GM12878 (cell line): Measurements from ENCODE around the gene KMT2B. TPM values are rescaled to one million over a fixed set of nuclear protein-coding genes. Genes with fewer than 3 reads are reported as not detected.

Experiments
- BACH1 ChIP-seq: fragments of 450-650 bp; IDR thresholded peaks from 2 replicates; pipeline ENCODE4 v1.6.1; 2017; ENCODE audit warnings: mild to moderate bottlenecking, borderline replicate concordance
- BMI1 ChIP-seq: fragments of 450-650 bp; IDR thresholded peaks from 2 replicates; pipeline ENCODE4 v1.6.1; 2016; ENCODE audit warnings: mild to moderate bottlenecking, moderate library complexity, borderline replicate concordance
- CHD2 ChIP-seq: IDR thresholded peaks from 2 replicates; pipeline ENCODE4 v1.6.1; 2011; ENCODE audit warnings: low read depth, low read length, improper control_type of control experiment, borderline replicate concordance
- CREB1 ChIP-seq: IDR thresholded peaks from 2 replicates; pipeline ENCODE4 v1.6.1; 2012; ENCODE audit warnings: low read depth, mild to moderate bottlenecking, inconsistent platforms
- EGR1 ChIP-seq, 2 experiments: IDR thresholded peaks; 1 replicate in 1 of 2; 2 replicates in 1 of 2; pipeline ENCODE4 v1.6.1; 2011 to 2012; ENCODE audit warnings: low read depth in 2 of 2, low read length in 2 of 2, borderline replicate concordance in 1 of 2, mild to moderate bottlenecking in 1 of 2, moderate library complexity in 1 of 2
- GABPA ChIP-seq: IDR thresholded peaks from 2 replicates; pipeline ENCODE4 v1.6.1; 2014; ENCODE audit warnings: antibody characterized with exemption, low read depth, mild to moderate bottlenecking, inconsistent platforms
- GATAD2B ChIP-seq: fragments of 450-650 bp; conservative IDR thresholded peaks from 2 replicates; pipeline ENCODE4 v1.6.1; 2017; ENCODE audit warnings: low read depth, mild to moderate bottlenecking, moderate library complexity
- LARP7 ChIP-seq: fragments of 450-650 bp; IDR thresholded peaks from 2 replicates; pipeline ENCODE4 v1.6.1; 2017; ENCODE audit warnings: mild to moderate bottlenecking
- NFIC ChIP-seq: IDR thresholded peaks from 2 replicates; pipeline ENCODE4 v1.6.1; 2012; ENCODE audit warnings: low read depth, mild to moderate bottlenecking, inconsistent platforms, low read length, moderate library complexity
- NFYA ChIP-seq: IDR thresholded peaks from 2 replicates; pipeline ENCODE4 v1.6.1; 2011; ENCODE audit warnings: low read depth, mild to moderate bottlenecking, low read length, improper control_type of control experiment, borderline replicate concordance
- NR2F1 ChIP-seq: fragments of 450-650 bp; conservative IDR thresholded peaks from 2 replicates; pipeline ENCODE4 v1.6.1; 2017; ENCODE audit warnings: mild to moderate bottlenecking
- POLR2A ChIP-seq: IDR thresholded peaks from 2 replicates; pipeline ENCODE4 v1.6.1; 2011; ENCODE audit warnings: low read depth, mild to moderate bottlenecking, low read length
- RBBP5 ChIP-seq: fragments of 200-600 bp; sonication (generic); conservative IDR thresholded peaks from 2 replicates; pipeline ENCODE4 v1.6.1; 2016
- RELA ChIP-seq: fragments of 450-650 bp; IDR thresholded peaks from 2 replicates; pipeline ENCODE4 v1.8.0; 2014; ENCODE audit warnings: borderline replicate concordance; ENCODE audit not compliant: partially characterized antibody
- SMAD5 ChIP-seq: IDR thresholded peaks from 2 replicates; pipeline ENCODE4 v1.6.1; 2016; ENCODE audit warnings: antibody characterized with exemption, low read depth
- SP1 ChIP-seq: IDR thresholded peaks from one replicate; pipeline ENCODE4 v1.6.1; 2011; ENCODE audit warnings: low read depth, low read length
- STAT3 ChIP-seq: IDR thresholded peaks from 2 replicates; pipeline ENCODE4 v1.6.1; 2011; ENCODE audit warnings: low read depth, low read length, improper control_type of control experiment
- SUPT20H ChIP-seq: IDR thresholded peaks from 2 replicates; pipeline ENCODE4 v1.6.1; 2011; ENCODE audit warnings: low read depth, mild to moderate bottlenecking, low read length, moderate library complexity, borderline replicate concordance; ENCODE audit not compliant: control insufficient read depth
- SUZ12 ChIP-seq: fragments of 200-600 bp; sonication (generic); IDR thresholded peaks from one replicate; pipeline ENCODE4 v1.6.1; 2018; ENCODE audit warnings: antibody characterized with exemption, mild to moderate bottlenecking; ENCODE audit not compliant: unreplicated experiment
- TBL1XR1 ChIP-seq: IDR thresholded peaks from 2 replicates; pipeline ENCODE4 v1.6.1; 2012; ENCODE audit warnings: low read depth, low read length, improper control_type of control experiment
- USF1 ChIP-seq: IDR thresholded peaks from 2 replicates; pipeline ENCODE4 v1.6.1; 2011; ENCODE audit warnings: borderline replicate concordance, low read depth, mild to moderate bottlenecking, moderate library complexity, mixed read lengths, low read length; ENCODE audit not compliant: insufficient read depth; ENCODE audit errors: extremely low read length
- WRNIP1 ChIP-seq: IDR thresholded peaks from 2 replicates; pipeline ENCODE4 v1.6.1; 2011; ENCODE audit warnings: low read depth, low read length, improper control_type of control experiment, borderline replicate concordance
- YBX1 ChIP-seq: fragments of 450-650 bp; IDR thresholded peaks from 2 replicates; pipeline ENCODE4 v1.6.1; 2016; ENCODE audit warnings: antibody characterized with exemption
- ZNF687 ChIP-seq: fragments of 450-650 bp; IDR thresholded peaks from 2 replicates; pipeline ENCODE4 v1.6.1; 2017; ENCODE audit warnings: mild to moderate bottlenecking, moderate library complexity
- polyA plus RNA-seq, 11 experiments: library from polyadenylated mRNA; depleted of rRNA in 4 of 11; unstranded in 6 of 11; stranded (reverse) in 5 of 11; fragments of >200 nt; fragmentation: Nextera tagmentation in 4 of 11; fragmentation: Illumina TruSeq in 1 of 11; extraction: Ambion mirVana in 4 of 11; extraction: Trizol in 1 of 11; gene quantifications; 1 replicate in 1 of 11; 2 replicates in 10 of 11; pipeline versions ENCODE4 v1.2.1 to v1.2.3, GENCODE V29; 2011 to 2016; ENCODE audit warnings: inconsistent platforms in 2 of 11, missing spikeins in 2 of 11, low read depth in 1 of 11
- total RNA-seq, 4 experiments: library from RNA; depleted of rRNA in 3 of 4; stranded (reverse); fragments of >200 nt in 3 of 4; fragmentation: Illumina TruSeq in 1 of 4; extraction: Trizol in 1 of 4; gene quantifications; 2 replicates each; pipeline versions ENCODE4 v1.2.1 to v1.2.3, GENCODE V29; 2013 to 2021
- TF ChIP-seq, protein P1 (sequence below): fragments of 450-650 bp; IDR thresholded peaks from 2 replicates; pipeline ENCODE4 v1.6.1; 2016; ENCODE audit warnings: mild to moderate bottlenecking

KMT2B gene
- total and polyA plus RNA-seq, 10 of the 15 experiments (the other 5 are each of a cell fraction or from before 2014, with no cell fraction given) = 0.71 to 35.6 (median 6.0) TPM

- TF ChIP-seq LARP7 = peak; percentile 61
- no peak for TF ChIP-seq RBBP5
- TF ChIP-seq NFYA = no peak
- no peak for TF ChIP-seq SUZ12
- no peak for TF ChIP-seq GATAD2B
- peak; percentile 22; the same call in 1 of the 2 replicates for TF ChIP-seq BACH1
- no peak for TF ChIP-seq TBL1XR1
- no peak for TF ChIP-seq SUPT20H
- TF ChIP-seq STAT3 = no peak
- no peak for TF ChIP-seq SP1
- TF ChIP-seq POLR2A = peak; percentile 66
- TF ChIP-seq USF1 = no peak
- no peak for TF ChIP-seq YBX1
- TF ChIP-seq WRNIP1 = no peak
- TF ChIP-seq NR2F1 = no peak
- TF ChIP-seq CREB1 = 0 out of 2 replicates have a peak, but pooled peaks have one; percentile 11
- no peak for TF ChIP-seq NFIC
- TF ChIP-seq GABPA = no peak
- no peak for TF ChIP-seq RELA
- no peak for TF ChIP-seq SMAD5
- TF ChIP-seq EGR1 (IDR thresholded peaks at IDR 0.05; ENCODE audit: borderline replicate concordance in 1 of 2, low read depth in 2 of 2, low read length in 2 of 2) = peak in 1 of 2 experiments; percentile 32; a peak in 1 of 3 replicates
- TF ChIP-seq, protein P1, sequence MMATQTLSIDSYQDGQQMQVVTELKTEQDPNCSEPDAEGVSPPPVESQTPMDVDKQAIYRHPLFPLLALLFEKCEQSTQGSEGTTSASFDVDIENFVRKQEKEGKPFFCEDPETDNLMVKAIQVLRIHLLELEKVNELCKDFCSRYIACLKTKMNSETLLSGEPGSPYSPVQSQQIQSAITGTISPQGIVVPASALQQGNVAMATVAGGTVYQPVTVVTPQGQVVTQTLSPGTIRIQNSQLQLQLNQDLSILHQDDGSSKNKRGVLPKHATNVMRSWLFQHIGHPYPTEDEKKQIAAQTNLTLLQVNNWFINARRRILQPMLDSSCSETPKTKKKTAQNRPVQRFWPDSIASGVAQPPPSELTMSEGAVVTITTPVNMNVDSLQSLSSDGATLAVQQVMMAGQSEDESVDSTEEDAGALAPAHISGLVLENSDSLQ = no peak
- no peak for TF ChIP-seq BMI1
- no peak for TF ChIP-seq ZNF687
- no peak for TF ChIP-seq CHD2
Observed at GRCh38 chr19:35718345-35719041, 690 bp downstream of the KMT2B start (continued).
